Measurements from ENCODE around the gene AATF.

Gene AATF

DNA sequence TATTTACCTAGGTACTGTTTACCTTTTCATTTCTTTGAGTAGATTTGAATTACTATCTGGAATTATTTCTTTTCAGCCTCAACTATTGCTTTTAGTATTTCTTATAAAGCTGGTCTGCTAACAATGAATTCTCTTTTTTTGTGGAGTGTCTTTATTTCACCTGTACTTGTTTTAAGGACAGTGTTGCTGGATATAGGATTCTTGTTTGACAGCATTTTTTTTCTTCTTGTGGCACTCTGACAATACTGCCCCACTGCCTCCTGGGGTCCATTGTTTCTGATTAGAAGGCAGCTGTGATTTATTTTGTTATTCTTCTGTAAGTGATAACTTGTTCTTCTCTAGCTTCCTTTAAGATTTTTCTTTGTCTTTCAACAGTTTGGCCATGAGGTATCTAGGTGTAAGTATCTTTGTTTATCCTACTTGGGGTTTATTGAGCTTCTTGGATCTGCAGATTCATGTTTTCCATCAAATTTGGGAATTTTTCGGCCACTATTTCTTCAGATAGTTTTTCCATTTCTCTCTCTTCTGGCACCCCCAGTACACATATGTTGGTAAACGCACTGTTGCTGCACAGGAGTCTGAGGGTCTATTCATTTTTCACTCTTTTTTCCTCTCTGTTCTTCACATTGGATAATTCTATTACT, 130.4 kb downstream of the AATF start:
- DNase-seq (ENCODE audit: low read depth, low spot score): no peak

DNA sequence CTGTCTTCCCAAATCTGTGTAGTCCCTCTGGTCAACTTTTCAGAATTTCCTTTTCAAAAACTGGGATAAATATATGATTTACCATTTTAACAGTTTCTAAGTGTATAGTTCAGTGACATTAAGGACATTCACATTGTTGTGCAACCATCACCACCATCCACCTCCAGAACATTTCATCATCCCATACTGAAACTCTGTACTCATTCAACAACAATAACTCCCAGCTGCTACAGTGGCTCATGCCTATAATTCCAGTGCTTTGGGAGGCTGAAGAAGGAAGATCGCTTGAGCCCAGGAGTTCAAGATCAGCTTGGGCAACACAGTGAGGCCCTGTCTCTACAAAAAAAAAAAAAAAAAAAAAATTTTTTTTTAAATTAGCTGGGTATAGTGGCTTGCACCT, 131.0 kb downstream of the AATF start:
- DNase-seq (ENCODE audit: low read depth, low spot score): no peak

DNA sequence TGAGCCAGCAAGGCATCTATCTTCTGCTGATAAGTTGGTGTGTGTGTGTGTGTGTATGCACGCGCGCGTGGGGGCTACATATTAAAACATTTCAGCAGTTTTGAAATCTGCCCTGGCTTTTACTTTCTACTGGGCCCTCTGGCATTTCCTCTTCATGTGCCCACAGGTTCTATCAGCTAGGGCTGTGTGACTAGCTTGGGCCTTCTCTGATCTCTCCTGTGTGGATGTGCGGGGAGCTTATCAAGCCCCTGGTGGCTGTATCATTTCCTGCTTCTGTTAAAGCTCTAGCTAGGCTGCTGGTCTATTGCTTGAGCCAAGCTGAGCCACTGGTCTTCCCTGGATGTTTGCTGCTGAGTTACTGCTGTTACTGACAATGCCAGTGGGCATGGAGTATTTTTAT, 132.5 kb downstream of the AATF start:
- no peak for DNase-seq (ENCODE audit: low read depth, low spot score)

DNA sequence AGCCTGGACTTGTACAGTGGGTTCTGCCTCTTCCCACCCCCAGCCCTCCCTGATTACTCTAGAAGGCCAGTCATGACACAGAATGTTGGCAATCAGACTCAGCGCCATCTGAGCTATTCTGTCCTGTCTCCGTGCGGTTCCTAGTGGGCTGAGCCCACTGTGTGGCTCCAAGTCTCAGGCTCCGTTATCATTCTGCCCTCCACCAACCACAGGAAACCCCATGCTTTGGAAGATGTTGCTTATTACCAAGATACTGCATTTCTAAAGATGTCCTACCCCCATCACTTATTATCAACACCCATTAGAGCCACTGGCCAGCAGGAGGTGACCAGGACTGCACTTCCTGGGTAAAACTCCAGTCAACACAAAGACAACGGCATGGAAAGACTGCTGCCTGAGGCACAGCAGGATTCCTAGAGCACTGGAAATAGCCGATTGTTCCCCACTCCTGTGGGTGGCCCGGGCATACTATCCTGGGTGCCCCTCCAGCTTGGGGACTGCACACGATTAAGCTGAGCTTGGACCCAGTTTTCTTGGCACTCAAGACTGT, 133.6 kb downstream of the AATF start:
- no peak for DNase-seq (ENCODE audit: low read depth, low spot score)

DNA sequence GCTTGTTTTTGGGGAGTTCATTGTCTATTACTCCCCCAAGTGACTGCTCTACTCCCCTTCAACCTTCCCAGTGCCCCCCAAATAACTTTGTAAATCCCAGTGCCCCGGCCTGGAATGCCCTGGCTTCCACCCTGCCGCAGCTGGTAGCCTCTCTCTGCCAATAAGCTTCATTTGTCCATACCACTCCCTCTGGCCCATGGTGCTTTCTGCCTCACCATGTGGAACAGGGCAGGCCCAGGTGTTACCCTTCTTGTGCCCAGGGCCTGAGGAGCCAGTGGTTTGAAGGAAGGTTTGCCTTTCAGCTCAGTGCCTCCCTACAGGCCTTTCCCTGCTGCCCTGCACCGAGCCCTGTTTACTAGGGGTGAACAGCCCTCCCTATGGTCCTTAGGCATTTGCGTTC, 134.2 kb downstream of the AATF start:
- no peak for DNase-seq (ENCODE audit: low read depth, low spot score)

DNA sequence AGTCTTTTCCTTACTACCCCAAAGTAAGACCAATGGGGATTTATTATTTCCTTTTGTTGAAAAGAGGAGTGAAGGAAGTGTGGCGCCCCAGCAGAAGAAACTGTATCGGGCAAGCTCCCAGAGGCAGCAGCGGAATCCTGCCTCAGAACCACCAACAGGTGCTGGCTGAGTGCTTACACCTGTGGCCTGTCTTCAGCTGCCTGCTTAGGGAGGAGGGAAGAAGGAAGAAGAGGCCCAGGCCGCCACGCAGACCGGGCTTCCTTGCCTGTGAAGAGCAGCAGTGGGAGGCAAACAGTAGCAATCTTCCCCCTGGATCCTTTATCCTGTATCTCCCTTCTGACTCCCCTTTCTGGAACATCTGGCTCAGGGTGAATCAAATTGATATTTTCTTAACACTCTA, 134.7 kb downstream of the AATF start:
- no peak for DNase-seq (ENCODE audit: low read depth, low spot score)

DNA sequence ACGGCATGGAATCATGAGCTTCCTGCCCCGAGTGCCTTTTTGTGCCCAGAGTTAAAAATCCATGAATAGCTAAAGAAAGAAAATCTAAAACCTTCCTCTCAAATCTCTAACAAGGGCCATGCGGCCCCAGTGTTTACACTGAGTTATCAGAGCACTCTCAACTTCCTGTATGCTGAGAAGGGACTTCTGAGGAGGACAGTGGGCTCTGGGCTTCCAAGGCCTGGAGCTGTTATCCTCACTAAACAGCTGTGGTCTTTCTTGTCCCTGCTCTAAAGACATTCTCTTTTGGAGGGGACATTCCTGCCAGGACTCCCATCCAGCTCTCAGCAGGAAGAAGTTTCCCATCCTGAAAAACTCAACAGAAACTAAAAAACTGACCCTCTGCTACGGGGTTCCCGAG, 135.6 kb downstream of the AATF start:
- no peak for DNase-seq (ENCODE audit: low read depth, low spot score)

DNA sequence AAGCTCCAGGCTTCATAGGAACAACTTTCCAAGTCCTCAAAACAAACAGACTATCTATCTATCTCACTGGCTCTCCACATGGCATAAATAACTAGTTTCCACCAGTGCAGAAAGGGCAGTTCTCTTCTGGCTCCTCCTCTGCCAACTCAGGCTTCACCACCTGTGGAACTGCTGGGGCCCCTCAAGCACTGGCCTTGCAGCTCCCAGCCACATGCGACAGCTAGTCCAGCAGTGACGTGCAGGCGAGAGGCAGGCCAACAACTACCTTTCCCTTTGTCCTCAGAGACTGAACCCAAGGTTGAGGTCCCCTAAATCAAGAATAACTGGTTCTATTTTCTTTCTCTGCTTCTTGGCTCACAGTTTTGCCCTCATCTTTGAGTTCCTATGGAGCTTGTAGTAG, 137.6 kb downstream of the AATF start:
- no peak for DNase-seq (ENCODE audit: low read depth, low spot score)

DNA sequence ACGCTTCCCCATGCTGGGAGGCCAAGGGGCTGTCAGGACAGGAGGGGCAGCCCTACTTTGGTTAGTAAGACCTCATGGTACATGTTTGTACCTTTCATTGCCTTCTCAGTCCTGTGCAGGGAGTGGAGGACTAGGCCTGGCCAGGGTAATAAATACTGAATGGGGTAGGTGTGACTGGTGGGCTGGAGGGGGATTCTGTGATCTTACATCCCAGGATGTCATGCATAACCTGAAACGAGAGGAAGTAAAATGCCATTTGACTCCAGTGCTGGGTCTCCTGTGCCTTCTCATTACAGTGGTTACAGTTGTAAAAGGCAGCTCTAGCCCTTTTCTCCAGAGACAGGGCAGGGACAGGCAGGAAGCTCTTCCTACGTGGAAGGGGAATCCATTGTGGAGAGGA, 138.2 kb downstream of the AATF start:
- no peak for DNase-seq (ENCODE audit: low read depth, low spot score)

DNA sequence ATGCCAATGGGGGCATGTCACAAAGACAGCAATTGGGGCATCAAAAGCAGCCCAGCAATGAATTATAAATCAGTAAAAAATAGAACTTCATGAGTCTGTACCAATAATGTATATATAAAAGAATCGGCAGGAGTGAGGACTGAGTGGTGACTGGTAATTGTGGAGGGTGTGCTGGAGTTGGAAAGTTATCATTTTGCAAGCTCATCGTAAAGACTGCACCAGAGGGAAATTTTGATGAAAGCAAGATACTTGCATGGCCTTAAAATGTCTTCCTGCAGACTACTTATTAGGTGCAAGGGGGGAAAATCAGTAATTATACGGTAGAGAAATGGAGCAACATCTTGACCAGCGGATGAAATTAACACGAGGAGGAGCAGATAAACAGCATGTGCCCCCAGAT, 138.9 kb downstream of the AATF start:
- DNase-seq (ENCODE audit: low read depth, low spot score): no peak

DNA sequence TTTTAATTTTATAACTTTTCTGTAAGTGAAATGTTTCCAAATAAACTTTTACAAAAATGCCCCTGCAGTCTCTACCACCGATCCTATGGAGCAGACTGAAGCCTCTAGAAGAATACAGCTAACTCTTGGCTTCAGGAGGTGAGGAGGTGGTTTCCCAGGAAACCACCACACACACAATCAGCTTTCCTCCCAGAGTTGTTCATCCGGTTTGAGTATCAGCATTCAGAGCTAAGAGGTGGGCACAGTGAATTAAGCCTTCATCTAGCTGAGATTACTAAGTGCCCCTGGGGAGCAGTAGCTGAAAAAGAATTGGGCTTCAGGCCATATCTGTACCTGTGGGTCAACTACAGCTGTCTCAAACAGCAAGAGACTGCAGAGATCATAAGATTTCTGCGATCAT, 139.7 kb downstream of the AATF start:
- DNase-seq (ENCODE audit: low read depth, low spot score): no peak

DNA sequence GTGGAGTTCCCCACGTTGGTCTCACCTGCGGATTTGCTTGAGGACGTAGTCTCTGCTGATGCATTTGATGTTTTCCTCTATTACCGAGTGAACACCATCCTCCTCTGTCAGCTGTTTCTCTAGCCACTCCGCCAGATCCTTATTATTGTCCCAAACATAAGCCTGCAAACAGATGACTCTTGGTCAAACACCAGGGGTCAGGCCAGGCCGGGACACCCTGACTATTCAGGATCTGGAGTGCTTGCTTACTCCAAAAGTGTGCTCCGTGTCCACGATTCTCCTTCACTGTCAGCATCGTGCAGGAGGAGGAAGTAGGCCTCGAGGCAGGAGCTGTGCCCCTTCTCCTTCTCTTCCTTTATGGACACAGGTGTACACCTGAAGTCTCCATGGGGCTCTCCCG, 140.2 kb downstream of the AATF start:
- DNase-seq (ENCODE audit: low read depth, low spot score): no peak

DNA sequence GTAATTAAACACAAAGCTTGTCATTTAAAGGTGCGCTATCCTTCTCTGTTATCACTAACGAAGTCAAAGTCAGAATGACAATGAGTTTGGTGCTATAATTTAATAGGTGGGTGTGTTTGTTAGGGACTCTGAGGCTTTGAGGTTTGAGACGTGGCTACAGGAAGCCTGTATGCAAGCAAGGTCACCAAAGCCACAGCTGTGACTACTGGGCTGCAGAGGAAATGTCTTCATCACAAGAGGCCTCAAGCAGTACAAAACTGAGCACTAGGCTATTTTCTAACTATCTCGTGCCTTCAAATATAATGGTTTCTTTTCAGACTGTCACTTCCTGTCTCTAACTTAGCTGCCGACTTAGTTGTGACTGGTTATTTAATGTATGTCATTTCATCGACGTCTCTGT, 141.2 kb downstream of the AATF start:
- DNase-seq (ENCODE audit: low read depth, low spot score): no peak

DNA sequence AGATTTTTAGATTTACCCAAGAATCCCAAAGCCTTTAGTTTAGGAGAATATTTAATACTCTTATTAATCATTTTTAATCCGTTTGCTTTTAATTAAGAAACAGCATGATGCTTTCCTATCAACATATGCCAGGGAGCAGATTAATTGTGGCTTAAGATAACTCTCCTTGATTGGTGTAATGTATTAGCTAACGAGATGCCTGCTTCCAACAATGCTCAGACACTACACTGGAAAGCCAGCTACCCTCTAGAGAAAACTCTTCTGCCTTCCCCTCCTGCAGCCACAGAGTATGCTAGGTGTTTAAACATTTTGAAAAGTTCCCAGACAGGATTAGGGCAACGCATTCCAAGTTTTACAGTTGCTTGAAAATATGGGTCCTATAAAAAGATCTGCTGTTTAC, 142.2 kb downstream of the AATF start:
- no peak for DNase-seq (ENCODE audit: low read depth, low spot score)

DNA sequence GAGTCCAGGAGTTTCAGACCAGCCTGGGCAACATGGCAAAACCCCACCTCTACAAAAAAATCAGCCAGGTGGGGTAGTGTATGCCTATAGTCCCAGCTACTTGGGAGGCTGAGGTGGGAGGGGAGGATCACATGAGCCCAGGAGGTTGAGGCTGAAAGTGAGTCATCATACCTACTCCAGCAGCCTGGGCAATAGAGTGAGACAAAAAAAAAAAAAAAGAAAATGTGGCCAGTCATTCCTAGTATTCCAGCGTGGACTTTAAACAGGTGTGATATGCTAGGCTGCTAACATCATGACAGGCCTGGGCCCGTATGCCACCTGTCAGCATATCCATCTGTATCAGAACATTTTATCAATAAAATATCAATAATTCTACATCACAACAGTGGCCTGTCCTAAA, 143.3 kb downstream of the AATF start:
- DNase-seq (ENCODE audit: low read depth, low spot score): no peak

DNA sequence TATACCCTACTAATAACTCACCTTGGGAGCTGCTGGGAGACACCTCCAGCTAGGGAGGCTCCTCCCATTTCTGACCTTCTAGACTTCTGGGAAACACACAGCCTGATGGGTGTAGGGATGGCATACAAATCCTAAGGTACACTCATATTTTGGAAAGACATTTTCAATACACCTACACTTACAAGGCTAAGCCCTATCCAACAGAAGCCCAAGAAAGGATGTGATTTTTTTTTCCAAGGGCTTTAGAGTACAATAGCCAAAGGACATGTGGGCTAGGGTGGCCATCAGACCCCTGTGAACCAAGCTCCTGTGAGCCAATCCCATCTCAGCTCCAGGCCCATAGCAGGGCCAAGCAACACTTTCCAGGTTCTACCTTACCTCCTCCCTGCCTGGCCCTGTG, 143.9 kb downstream of the AATF start:
- no peak for DNase-seq (ENCODE audit: low read depth, low spot score)

DNA sequence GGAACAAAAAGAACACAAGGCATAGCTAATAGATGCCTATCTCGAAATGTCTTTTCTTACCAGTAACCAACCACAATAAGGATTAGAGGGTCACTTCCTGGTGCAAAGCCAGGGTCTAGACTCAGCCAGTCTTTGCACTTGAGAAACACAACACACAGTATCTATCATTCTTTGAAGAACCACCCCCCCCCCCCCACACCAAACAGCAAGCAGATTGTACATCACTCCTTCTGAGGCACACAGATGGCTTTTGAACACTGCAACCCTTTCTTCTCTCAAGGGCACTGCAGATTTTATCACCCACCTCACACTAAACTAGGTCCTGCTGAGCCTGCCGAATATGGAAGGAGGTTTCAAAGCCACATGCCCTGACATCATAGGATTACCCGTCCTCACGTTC, 145.6 kb downstream of the AATF start:
- DNase-seq (ENCODE audit: low read depth, low spot score): no peak

DNA sequence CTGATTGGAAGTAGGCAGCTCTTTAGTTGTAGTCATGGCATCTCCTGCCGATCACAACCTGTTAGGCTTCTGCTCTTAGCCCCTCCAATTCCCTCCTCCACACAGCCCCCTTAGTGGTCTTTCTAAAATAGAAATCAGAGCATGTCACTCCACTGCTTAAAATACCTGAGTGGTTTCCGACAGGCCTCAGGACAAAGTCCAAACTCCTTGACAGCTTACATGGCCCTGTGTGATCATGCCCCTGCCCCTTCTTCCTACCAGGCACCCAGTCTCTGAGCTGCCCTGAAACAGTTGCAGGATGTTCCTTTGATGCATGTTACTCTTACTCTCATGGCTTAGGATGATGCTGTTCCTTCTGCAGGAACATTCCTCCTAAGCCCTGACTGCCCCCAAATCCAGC, 147.3 kb downstream of the AATF start:
- DNase-seq (ENCODE audit: low read depth, low spot score): no peak

DNA sequence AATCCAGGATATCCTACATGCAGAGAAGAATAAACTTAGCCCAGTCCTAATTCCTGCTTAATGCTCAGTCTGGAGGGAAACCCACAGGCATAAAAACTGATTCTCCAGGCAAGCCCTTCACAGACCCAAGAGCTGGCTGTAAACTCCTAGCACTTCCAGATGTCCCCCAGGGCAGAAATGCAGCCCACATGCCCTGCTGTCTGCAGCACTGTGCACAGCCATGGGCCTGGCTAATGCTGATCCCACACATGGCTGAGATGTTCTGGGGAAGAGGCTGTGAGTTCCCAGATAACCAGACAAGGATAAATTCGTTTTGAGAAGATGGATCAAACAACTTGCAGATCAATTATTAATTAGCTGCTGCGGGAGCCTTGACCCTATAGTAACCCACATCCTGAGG, 148.4 kb downstream of the AATF start:
- DNase-seq (ENCODE audit: low read depth, low spot score): no peak

DNA sequence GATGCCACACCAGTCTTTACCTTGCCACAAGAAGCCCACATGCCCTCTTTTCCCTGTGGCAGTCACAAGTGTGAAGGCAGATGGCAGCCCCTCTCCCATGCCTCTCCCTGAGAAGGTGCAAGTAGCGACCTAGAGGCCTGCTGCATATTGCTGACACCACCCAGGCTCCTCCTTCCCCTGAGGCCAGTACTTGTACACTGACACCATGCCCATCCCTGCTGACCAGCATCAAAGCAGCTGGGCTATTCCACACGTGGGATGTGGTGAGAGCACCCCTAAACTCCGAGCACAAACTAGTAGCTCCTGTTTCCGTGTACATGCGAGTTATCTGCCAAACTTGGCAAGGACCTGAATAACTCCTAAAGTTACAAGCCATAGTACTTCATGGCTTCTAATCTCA, 149.4 kb downstream of the AATF start:
- no peak for DNase-seq (ENCODE audit: low read depth, low spot score)

DNA sequence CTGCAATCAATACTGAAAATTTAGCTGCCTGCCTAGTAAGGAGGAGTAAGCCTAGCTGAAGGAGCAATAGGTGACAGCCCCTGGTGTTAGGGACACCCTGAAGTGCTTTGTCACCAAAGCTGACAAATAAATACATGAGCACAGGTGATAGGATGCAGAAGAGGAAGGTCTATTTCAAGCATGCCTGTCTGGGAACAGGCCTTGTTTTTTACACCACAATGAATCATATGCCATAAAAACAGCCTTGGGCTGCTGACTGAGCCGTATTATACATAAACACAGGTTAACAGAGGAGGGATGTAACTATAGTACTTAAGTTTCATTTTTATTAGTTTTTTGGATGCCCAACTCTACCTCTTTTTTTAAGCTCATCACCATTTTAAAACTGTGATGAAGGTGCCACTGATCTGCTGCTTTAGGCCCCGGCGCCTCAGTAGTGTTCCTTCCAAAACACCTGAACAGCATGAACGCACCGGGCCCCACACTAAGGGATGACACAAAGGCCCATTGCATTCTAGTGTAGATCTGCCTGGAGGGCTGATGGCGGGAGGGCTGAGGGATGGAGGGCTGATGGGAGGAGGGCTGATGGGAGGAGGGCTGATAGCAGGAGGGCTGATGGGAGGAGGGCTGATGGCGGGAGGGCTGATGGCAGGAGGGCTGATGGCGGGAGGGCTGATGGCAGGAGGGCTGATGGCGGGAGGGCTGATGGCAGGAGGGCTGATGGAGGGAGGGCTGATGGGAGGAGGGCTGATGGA, 150.3 kb downstream of the AATF start:
- no peak for DNase-seq (ENCODE audit: low read depth, low spot score)

DNA sequence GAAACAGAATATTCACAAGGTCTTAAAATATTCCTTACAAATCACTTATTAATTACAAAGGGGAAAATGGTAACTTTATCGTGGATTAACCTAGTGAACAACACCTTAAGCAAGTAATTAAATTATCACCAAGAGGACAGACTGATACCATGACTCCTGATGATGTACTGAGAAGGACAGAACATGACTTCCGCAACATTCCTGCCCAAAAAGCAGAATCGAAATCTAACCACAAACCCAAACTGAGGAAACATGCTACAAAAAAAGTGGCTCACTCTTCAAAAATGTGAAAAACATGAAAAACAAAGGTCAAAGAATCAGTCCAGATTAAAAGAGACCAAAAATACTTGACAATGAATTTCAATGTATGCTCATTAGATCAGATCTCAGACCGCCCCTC, 151.5 kb downstream of the AATF start:
- DNase-seq (ENCODE audit: low read depth, low spot score): no peak

DNA sequence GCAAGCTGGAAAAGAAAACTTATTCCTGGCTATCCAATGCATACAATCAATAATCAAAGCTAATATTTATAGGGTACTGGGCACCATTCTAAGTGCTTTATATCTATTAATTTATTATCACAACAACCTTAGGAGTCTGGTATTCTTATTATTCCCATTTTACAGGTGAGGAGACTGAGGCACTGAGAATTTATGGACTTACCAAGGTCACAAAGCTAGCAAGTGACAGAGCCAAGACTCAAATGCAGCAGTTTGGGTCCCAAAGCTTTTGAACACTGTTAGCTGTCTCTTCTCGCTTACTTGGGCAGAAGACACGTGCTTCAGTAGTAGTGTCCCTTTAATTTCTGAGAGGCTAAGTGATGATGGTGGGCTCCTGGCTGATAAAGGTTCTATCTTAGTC, 152.6 kb downstream of the AATF start:
- DNase-seq (ENCODE audit: low read depth, low spot score): no peak

DNA sequence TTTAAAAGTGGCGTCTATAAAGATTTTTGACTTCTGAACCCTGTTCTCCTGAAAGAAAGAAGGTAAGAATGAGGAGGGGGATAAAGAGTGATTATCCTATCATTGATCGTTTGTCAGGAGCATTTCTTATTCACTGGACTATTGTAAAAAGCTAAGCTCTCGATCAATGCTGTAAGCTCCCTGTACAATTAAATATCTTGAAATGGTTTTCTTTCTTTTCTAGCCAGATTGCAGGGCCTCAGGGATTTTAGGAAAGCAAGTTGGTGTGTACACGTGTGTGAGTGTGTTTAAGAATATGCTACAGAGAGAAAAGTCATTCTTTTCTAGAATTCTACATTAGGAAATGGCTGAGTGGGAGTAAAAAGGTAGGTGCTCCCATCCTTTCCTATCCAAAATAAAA, 154.5 kb downstream of the AATF start:
- no peak for DNase-seq (ENCODE audit: low read depth, low spot score)
